Measurements from ENCODE around the gene MYH11.
A peak's percentile ranks its signal among the peaks of the same experiment; 100 is the strongest.

The MYH11 gene
- total RNA-seq: 0.09 to 0.12 reads per million in 2 experiments

DNA sequence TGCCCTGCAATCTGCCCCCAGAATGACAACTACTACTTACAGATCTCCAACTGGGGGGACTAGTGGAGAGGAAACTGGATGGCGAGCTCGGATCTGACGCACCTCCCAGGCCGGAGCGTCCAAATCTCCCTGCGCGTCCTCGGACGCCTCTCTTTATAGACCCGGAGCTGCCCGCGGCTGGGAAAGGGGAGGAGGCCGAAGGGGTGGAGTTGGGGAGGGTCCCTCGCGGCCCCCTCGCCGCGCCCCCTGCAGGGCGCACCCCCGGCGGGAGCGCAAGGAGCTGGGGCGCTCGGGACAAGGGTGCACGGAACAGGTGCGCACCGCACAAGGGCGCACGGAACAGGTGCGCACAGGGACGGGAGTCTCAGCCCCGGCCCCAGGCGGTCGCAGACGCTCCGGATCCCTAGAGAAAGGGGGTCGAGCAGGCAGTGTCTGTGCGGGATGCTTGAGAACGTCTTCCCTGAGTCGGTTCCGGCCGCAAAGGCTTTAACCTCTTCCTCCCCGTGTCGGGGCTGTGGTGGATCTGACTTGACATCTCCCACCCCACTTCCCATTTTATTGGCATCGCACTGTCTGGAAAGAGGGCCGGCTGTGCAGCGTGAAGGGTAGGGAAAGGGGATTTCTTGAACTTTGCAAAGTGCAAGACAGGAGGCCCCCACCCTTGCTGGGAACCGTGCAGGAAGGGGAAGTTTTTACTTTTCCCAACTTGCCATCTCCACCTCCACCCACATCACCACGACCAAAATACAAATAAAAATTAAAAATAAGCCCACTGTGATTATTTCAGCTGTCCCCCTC lies at the start of gene MYH11:
MYH11 (minus strand) TSS at position 128 of the 798 bp plus-strand sequence. CDS start 18,776 bp downstream, outside the sequence.
- no peak for DNase-seq (ENCODE audit: low read depth)

DNA sequence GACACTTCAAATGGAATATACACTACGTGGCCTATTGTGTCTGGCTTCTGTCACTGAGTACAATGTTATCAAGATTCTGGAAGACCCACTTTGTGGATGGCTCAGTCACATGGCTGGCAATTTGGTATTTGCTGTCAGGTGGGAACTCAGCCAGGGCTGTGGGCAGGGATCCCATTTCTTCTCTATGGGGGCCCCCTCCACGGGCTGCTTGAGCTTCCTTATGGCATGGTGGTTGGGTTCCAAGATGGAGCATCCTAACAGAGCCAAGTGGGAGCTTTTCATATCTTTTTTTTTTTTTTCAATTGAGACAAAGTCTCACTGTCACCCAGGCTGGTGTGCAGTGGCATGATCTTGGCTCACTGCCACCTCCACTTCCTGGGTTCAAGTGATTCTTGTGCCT lies 49.6 kb upstream of the MYH11 start:
- no peak for DNase-seq (ENCODE audit: low read depth)

DNA sequence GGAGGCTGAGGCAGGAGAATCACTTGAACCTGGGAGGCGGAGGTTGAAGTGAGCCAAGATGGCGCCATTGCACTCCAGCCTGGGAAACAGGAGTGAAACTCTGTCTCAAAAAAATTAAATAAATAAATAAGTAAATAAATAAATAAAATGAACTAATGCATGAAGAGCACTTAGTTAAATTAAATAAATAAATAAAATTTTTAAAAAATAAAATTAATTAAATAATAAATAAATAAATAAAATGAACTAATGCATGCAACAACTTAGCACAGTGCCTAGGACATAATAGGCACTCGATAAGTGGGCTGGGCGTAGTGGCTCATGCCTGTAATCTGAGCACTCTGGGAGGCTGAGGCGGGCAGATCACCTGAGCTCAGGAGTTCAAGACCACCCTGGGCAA lies 47.1 kb upstream of the MYH11 start:
- DNase-seq (ENCODE audit: low read depth): no peak

DNA sequence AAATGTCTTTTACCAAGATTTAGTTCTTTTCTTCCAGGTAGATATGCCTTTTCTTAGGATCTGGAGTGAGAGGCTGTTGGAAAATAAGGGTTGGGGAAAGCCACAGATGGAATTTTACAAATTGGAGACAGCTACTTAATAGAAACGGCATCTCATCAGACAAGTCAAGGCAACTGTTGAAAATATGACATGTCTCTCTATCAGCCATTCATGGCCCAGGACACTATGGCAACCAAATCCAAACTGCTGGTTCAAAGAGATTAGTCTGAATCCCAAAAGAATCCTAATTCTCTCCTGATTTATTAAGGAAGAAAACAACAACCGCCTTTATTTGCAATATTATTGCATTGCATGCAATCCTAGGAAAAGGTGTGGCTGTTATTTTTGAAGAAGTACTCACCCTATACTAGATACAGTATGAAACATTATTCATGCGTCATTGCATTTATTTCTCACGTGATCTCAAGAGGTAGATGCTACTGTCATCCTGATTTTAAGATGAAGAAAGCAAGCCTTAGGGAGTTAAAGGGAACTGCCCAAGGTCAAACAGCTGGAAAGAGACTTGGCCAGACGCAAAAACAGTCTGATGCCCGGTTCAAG lies 44.2 kb upstream of the MYH11 start:
- no peak for DNase-seq (ENCODE audit: low read depth)

DNA sequence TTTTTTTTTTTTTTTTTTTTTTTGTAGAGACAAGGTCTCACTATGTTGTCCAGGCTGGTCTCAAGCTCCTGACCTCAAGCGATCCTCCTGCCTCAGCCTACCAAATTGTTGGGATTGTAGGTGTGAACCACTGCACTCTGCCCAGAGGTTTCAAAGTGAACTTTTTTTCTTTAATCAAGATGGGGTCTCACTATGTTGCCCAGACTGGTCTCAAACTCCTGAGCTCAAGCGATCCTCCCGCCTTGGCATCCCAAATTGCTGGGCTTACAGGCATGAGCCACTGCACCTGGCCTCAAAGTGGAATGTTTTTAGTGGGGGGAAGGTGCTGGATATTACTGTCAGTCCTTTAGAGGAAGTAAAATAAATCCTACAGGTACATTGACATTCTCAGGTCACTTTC lies 43.5 kb upstream of the MYH11 start:
- no peak for DNase-seq (ENCODE audit: low read depth)

DNA sequence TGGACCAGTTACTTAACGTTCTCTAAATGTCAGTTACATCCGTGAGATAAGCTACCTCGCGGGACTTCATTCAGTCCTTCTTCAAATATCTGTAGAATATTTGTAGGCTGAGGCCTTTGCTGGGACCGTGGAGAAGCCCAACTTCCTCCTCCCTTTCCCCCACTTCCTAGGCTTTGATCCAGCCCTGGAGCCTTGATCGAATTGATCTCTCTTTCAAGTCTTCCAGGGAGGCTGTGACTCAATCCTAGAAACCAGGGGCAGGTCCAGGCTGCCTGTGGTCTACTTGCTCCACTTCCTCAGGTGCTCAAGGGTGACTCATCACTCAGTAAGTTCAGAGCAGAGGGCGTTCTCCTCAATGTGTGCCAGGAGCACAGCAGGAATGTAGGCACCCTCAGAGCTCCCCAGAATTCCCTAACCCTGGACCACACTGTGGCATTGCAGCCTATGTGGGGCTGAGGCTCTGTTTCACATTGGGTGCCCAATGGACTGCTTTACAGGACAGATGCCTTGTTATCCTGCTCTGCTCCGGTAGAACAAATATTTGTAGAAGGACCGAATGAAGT lies 42.8 kb upstream of the MYH11 start:
- no peak for DNase-seq (ENCODE audit: low read depth)

DNA sequence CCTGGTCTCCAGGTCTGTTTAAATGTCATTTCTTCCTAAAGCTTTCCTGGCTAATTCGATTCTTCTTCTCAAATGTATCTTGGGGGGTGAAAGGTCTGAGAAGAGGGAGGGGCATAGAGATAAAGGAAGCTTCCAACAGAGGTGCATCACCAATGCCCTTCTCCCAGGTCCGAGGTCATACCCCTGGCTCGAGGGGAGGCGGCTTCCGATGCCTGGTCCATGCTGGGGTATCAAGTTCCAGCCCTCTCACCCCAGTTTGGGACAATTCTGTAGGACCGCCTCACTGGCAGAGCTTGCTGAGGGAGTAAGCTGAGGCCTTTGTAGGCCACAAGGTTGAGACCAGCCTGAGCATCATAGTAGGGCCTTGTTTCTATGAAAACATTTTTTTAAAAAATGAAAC lies 41.8 kb upstream of the MYH11 start:
- DNase-seq (ENCODE audit: low read depth): no peak

DNA sequence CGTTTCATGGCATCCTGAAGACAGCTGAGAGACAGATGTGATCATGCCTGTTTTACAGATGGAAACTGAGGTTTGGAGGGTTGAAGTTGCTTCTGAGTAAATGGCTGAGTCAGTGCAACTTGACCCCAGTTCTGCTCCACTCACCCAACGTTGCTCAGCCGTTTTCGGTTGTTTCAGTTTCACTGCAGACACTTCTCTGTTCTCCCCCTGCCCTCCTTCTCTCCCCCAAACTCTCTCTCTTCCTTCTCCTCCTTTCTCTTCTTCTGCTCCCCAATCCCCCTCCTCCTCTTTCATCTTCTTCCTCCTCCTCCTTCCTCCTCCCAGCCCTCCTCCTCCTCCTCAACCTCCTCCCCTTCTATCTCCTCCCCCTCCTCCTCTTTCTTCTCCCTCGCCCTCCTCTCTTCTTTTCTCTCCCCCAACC lies 41.0 kb upstream of the MYH11 start:
- DNase-seq (ENCODE audit: low read depth): no peak

DNA sequence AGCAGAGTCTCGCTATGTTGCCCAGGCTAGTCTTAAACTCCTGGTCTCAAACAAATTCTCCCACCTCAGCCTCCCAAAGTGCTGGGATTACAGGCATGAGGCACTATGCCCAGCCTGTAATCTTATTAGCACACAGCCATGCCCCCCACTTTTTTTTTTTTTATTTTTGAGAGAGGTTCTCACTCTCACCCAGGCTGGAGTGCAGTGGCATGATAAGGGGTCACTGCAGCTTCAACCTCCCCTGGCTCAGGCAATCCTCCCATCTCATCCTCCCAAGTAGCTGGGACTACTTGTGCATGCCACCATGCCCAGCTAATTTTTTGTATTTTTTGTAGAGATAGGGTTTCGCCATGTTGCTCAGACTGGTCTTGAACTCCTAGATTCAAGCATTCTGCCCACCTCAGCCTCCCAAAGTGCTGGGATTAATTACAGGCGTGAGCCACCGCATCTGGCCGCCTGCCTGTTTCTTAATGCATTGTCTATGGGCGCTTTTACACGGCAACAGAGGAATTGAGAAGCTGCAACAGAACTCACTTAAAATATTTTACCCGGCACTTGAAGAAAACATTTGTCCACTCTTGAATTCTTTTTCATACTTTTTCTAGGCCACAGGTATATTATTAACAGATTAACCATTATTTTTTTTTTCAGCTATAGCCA lies 40.4 kb upstream of the MYH11 start:
- no peak for DNase-seq (ENCODE audit: low read depth)

DNA sequence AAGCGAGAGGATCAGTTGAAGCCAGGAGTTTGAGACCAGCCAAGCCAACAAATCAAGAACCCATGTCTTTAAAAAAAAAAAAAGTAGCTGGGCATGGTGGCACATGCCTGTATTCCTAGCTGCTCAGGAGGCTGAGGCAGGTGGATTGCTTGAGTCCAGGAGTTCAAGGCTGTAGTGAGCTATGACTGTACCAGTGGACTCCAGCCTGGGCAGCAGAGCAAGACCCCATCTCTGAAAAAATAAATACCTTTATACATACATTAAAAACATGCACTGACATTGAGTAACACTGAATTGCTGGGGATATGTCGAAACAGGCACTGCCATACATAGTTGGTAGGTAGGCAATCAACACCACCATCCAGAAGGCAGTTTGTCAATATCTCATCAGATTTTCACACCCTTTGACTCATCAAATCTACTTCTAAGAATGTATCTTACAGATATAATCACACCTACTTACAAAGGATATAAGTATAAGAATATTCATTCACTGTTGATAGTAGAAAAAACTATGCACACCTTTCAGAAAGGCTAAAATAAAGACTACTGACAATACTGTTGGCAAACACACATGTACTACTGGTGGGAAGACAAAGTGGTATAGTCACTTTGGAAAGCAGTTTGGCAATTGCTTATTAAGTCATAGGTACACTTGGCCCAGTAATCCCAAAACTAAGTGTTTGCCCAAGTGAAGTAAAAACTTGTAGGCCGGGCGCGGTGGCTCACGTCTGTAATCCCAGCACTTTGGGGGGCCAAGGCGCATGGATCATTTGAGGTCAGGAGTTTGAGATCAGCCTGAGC lies 37.9 kb upstream of the MYH11 start:
- DNase-seq (ENCODE audit: low read depth): no peak

DNA sequence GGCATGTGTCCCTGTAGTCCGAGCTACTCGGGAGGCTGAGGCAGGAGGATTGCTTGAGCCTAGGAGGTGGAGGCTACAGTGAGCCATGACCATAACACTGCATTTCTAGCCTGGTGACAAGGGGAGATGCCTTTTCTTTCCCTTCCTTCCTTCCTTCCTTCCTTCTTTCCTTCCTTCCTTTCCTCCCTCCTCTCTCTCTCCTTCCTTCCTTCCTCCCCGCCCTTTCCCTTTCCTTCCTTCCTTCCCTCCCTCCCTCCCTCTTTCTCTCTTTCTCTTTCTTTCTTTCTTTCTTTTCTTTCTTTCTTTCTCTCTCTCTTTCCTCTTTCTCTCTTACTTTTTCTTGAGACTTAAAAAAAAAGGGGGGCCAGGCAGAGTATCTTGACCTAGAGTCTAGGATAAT lies 34.7 kb upstream of the MYH11 start:
- DNase-seq (ENCODE audit: low read depth): no peak

DNA sequence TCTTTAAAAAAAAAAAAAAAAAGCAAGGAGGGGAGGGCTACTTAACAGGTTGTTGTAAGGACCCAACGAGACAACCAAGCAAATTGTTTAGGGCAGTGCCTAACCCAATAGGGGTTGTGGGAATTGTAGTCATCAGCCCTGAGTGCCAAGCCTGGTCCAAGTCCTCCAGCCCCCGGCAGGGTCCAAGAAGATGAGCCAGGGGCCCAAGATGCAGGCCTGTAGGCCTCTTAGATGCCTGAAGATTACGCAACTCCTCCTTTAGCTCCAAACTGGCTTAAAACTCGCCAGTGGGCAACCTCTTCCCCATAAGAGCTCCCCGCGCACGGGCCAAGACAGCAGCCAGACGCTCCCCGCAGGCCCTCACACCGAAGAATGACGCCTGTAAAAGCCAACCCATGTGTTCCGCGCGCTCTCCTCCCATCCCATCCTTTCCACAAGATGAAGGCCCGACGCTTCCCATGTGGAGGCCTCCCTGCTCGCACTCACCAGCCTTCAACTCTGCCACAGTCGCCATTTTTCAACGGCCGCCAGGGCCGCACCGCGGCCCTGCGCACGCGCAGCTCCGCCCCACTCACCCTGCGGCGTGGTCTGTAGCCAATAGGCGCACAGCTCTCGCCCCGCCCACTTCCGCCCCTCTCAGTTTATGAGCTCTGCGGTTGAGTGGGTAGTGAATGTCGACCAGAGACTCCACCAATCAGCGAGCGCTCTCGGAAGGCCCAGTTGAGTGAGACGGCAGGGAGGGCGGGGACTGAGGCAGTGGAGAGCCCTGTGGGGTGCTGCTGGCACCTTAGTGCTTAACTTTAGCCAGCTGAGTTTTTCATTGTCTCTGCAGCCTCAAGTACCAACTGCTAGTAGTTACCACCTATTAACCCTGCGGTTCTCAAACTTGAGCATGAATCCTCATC lies 31.5 kb upstream of the MYH11 start, which contains the start of gene CEP20:
CEP20 (minus strand) TSS at position 532 of the 905 bp plus-strand sequence; CDS start at position 514, 18 bp downstream.
- peak; percentile 99 for DNase-seq (ENCODE audit: low read depth)

DNA sequence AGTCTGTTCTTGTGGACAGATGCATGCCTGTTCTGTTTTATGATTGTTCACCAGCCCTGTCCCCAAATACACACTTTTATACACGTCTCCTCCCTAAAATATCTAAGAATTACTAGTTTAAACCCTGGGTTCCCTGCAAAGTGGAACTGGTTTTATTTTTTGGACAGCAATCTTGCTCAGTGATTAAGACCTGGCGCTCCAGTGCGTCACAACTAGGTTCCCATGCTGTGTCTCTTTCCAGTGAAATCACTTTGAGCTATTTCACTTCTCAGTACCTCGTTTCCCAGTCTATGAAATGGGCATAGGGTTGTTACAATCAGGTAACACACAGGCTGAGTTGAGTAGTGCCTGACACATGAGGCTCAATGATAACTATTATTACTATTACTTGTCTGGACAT lies 30.5 kb upstream of the MYH11 start:
- no peak for DNase-seq (ENCODE audit: low read depth)

DNA sequence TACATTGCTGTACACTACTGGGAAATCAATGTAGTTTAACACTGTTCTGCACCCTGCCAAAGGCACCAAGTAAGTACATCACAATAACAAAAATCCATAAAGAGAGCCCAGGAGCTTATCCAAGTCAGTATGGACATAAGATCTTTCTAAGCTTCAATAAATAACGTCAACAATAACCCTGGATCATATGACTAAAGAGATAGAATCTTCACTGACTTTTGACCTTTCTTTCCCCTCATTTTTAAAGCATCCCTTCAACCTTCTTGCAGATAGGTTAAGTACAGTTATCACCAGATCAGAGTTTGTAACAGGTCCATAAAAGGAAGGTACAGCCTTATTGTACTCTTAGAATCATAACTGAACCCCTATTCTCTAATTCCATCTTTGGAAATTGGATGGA lies 29.2 kb upstream of the MYH11 start:
- DNase-seq (ENCODE audit: low read depth): no peak

DNA sequence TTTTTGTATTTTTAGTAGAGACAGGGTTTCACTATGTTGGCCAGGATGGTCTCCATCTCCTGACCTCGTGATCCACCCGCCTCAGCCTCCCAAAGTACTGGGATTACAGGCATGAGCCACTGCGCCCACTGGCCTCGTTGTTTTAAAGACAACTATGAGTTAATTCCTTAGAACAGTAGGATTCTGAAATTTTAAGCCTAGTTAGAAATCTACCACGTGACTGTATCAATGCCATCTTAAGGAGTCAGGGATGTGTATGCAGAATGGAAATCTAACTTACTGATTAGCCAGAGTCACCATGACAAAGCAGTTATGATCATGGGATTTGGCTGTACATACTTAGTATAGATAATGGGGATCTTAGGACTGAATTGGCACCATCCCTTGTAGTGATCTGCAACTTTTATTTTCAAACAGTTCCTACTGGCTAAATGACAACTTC lies 28.8 kb upstream of the MYH11 start:
- DNase-seq (ENCODE audit: low read depth): no peak

DNA sequence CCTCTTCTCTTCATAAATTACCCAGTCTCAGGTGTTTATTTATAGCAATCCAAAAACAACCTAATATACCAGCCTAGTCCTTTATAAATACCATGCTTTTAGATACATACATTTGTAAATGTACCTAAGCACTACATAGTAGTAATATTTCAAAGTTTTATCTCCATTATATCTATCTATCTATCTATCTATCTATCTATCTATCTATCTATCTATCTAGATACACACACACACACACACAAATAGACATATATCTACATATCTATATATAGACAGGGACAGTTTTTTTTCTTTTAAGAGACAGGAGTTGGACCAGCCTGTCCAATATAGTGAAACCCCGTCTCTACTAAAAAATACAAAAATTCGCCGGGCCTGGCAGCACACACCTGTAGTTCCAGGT lies 25.7 kb upstream of the MYH11 start:
- DNase-seq (ENCODE audit: low read depth): no peak

DNA sequence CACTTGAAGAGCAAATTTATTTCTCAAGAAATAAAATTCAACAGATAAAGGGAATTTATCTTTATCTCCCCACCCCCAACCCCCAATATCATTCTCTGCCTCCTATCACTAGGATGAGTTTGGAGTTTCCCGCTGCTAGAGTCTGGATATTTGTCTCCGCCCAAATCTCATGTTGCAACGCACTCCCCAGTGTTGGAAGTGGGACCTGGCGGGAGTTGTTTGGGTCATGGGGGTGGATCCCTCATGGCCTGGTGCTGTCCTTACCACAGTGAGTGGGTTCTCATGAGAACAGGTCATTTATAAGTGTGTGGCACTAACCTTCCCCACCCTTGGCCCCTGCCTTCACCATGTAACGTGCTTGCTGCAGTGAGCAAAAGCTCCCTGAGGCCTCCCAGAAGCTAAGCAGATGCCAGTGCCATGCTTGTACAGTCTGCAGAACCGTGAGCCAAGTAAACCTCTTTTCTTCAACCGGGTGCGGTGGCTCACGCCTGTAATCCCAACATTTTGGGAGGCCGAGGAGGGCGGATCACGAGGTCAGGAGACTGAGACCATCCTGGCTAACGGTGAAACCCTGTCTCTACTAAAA lies 25.1 kb upstream of the MYH11 start:
- DNase-seq (ENCODE audit: low read depth): no peak

DNA sequence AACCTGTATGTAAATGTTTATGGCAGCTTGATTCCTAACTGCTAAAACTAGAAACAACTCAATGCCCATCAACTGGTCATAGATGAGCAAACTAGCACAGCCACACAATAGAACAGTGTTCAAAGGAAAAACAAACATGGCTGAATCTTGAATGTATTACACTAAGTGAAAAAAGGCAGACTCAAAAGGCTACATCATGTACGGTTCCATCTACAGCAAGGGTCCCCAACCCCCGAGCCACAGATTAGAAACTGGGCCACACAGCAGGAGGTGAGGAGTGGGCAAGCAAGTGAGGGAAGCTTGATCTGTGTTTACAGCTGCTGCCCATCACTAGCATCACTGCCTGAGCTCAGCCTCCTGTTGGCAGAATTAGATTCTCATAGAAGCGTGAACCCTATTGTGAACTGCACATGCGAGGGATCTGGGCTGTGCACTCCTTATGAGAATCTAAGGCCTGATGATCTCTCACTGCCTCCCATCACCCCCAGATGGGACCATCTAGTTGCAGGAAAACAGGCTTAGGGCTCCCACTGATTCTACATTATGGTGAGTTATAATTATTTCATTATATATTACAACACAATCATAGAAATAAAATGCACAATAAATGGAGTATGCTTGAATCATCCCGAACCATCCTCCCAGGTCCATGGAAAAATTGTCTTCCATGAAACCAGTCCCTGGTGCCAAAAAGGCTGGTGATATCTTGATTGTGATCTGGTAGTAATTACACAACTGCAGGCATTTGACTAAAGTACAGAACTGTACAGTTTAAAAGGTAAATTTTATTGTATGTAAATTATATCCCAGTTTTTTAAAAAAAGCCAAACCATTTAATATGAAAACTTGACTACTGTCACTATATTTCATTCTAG lies 23.8 kb upstream of the MYH11 start:
- no peak for DNase-seq (ENCODE audit: low read depth)

DNA sequence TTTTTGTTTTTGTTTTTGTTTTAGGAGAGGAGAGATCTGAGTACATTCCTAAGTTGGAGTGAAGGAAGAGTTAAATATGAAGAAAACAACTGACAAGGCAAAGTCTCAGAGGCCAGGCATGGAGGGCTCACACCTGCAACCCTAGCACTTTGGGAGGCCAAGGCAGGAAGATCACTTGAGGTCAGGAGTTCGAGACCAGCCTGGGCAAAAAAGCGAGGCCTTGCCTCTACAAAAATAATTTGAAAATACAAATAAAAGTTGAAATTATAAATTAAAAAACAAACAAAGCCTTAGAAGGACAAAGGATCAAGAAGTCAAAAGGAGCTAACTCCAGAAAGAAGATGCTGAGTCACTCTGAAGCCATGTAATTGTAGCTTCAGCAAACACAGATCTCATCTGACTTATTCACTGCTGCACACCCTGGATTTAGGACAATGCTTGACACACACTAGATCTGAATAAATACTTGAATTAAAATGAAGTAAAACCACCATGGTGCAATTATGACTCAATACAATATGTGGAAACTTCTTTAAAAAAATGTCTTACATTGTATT lies 22.5 kb upstream of the MYH11 start:
- no peak for DNase-seq (ENCODE audit: low read depth)

Measured in T follicular helper cell (primary cell).